Upper lobe of left lung (tissue), 4 donors: ENCODE results near the gene C10orf53.

Source experiments
- POLR2A ChIP-seq, 4 donors: fragments of 450-650 bp; IDR thresholded peaks; one replicate each; pipeline ENCODE4 v1.5.1; 2016 to 2017; ENCODE audit warnings: antibody characterized with exemption in 4 of 4, mild to moderate bottlenecking in 2 of 4
- POLR2AphosphoS5 ChIP-seq, 2 donors: sonication (generic); formaldehyde crosslinking; IDR thresholded peaks; one replicate each; pipeline ENCODE4 v1.5.1; 2017; ENCODE audit warnings: antibody characterized with exemption in 2 of 2

DNA sequence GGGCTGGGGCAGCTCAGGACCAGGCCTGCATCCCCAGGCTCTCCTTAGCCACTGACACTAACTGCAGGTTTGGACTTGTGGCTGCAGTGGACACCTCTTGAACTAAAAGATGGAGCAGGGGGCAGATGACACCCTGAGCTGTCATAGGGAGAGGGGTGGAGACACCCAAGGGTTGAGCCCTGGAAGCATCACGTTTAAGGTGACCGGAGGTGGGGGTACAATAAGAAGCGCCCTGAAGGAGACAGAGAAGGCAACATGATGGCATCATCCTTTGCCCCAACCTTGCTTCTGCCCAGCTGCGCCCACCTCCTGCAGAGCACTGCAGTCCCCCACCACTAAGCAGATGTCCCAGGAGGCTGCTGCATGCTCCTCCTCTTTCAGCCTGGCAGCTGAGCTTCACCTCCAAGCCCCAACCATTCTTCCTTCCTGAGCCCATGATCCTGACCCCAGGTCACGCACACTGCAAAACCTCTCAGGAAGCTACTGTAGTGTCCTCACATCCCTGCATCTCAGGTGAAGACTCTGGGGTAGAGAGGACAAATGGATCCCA lies 57.2 kb downstream of the C10orf53 start:
- TF ChIP-seq POLR2AphosphoS5 (IDR thresholded peaks at IDR 0.05) (no peak), POLR2A (IDR thresholded peaks at IDR 0.05) (no peak)
